Esophagus squamous epithelium (tissue), 5 donors: ENCODE measurements around the gene CD40. TPM values are rescaled to one million over a fixed set of nuclear protein-coding genes. Genes with fewer than 3 reads are reported as not detected.

Experiments
- DNase-seq: peaks from one replicate; lab custom pipeline; 2025; lab: John Stamatoyannopoulos, UW
- H3K27ac ChIP-seq, 4 donors: fragments of 200-600 bp; sonication (generic); one replicate each; pipeline ENCODE4 v1.5.1; 2016 to 2019; ENCODE audit warnings: mild to moderate bottlenecking in 1 of 4
- H3K27me3 ChIP-seq, 4 donors: fragments of 200-600 bp; sonication (generic); 1 replicate in 3 of 4; 2 replicates in 1 of 4; pipeline versions ENCODE4 v1.5.1 to v1.6.0; 2017 to 2021; ENCODE audit warnings: antibody characterized with exemption in 1 of 4
- H3K36me3 ChIP-seq, 3 donors: fragments of 200-600 bp; sonication (generic); one replicate each; pipeline ENCODE4 v1.5.1; 2016 to 2019
- H3K4me1 ChIP-seq, 3 donors: fragments of 200-600 bp; sonication (generic); one replicate each; pipeline ENCODE4 v1.5.1; 2017 to 2019
- H3K4me3 ChIP-seq, 4 donors: fragments of 200-600 bp; sonication (generic); 1 replicate in 3 of 4; 2 replicates in 1 of 4; pipeline ENCODE4 v1.5.1; 2016 to 2019; ENCODE audit warnings: mild to moderate bottlenecking in 2 of 4, moderate library complexity in 1 of 4
- H3K9me3 ChIP-seq, 3 donors: fragments of 200-600 bp; sonication (generic); one replicate each; pipeline ENCODE4 v1.5.1; 2016 to 2019
- CTCF ChIP-seq, 6 experiments: fragments of 450-650 bp in 4 of 6; fragments of 200-600 bp in 2 of 6; sonication (generic) in 2 of 6; IDR thresholded peaks; one replicate each; pipeline ENCODE4 v1.5.1; 2016 to 2019; ENCODE audit warnings: antibody characterized with exemption in 6 of 6, mild to moderate bottlenecking in 4 of 6, moderate library complexity in 4 of 6
- POLR2A ChIP-seq, 4 donors: fragments of 450-650 bp; IDR thresholded peaks; one replicate each; pipeline ENCODE4 v1.6.1; 2017; ENCODE audit warnings: antibody characterized with exemption in 4 of 4, mild to moderate bottlenecking in 4 of 4, moderate library complexity in 3 of 4
- WGBS, 2 donors: methylation state at CpG; one replicate each; pipeline ENCODE4 v1.1.5; 2018; 5-methylcytosine and 5-hydroxymethylcytosine counted together
- intact Hi-C: fragments of 100-400 bp; cut with DNase I; formaldehyde crosslinking; loops from one replicate; pipeline ENCODE4 v1.15.0; 2022
- total RNA-seq, 4 donors: library from RNA; depleted of rRNA; stranded (reverse); fragments of >200 nt; gene quantifications; one replicate each; pipeline ENCODE4 v1.1.0, GENCODE V29; 2016
- donor health status: DM: yes; HTN: yes; CAD: no.

CD40 gene
- total RNA-seq, 4 donors from 2014 or later = 3.2 to 15.3 (median 10.2) TPM

GRCh38 chr20:46178891-46179290 is 60.8 kb downstream of the CD40 start:
- TF ChIP-seq CTCF (IDR thresholded peaks at IDR 0.05) = no peak
- no peak for TF ChIP-seq POLR2A (IDR thresholded peaks at IDR 0.05)
- peaks cover 0 to 91% (median 6%) of the 10 kb centered on the region in 4 donors for H3K27me3 ChIP-seq
- WGBS, 2 donors = 59 to 60% methylated on average over 3 to 8 of the region's 8 CpGs

More at GRCh38 chr20:46178891-46179290, 60.8 kb downstream of the CD40 start:
- Histone ChIP-seq H3K4me3 (no peak overlapping the region), H3K27ac (no peak overlapping the region), H3K9me3 (no peaks in the 10 kb centered on the region), H3K4me1 (peaks cover 0 to 10% (median 0%) of the 10 kb centered on the region in 3 donors), H3K36me3 (no peaks in the 10 kb centered on the region)
- DNase-seq = no peak
- intact Hi-C loops = loop anchor here (10.0 kb wide), 1 partner anchor 154 kb away; the partner anchor contains the start of gene SLC12A5

Other genes with a start within 250 kb of the CD40 start
- 1 to 10 TPM; 6.6 to 8.8 (median 7.6) TPM for gene ZSWIM1, start 237.1 kb upstream of the CD40 start, total RNA-seq
- 1 to 10 TPM in 2 of 4 donors, not detected in 2; 1.1 to 1.3 TPM for gene SPATA25, start 230.7 kb upstream of the CD40 start, total RNA-seq
- 1 to 10 TPM; 4.1 to 6.5 (median 5.5) TPM for gene NEURL2, start 227.1 kb upstream of the CD40 start, total RNA-seq
- 10 to 100 TPM; 44.5 to 74.8 (median 56.8) TPM for gene CTSA, start 227.0 kb upstream of the CD40 start, total RNA-seq
- 100 to 1,000 TPM in 2 of 4 donors, 10 to 100 TPM in 1, 1 to 10 TPM in 1; 5.9 to 248 (median 92.6) TPM for gene PLTP, start 206.2 kb upstream of the CD40 start, total RNA-seq
- 10 to 100 TPM; 10.4 to 36.8 (median 16.4) TPM for gene PCIF1, start 183.6 kb upstream of the CD40 start, total RNA-seq
- 10 to 100 TPM; 10.5 to 22.5 (median 19.8) TPM for gene ZNF335, start 146.1 kb upstream of the CD40 start, total RNA-seq
- under 1 TPM in 3 of 4 donors, not detected in 1; 0.18 to 0.50 (median 0.38) TPM for gene MMP9, start 109.4 kb upstream of the CD40 start, total RNA-seq
- not detected for gene SLC12A5, start 89.1 kb upstream of the CD40 start, total RNA-seq
- gene NCOA5, start 28.4 kb upstream of the CD40 start, total RNA-seq = 10 to 100 TPM; 20.7 to 29.8 (median 22.3) TPM
- gene CDH22, start 190.2 kb downstream of the CD40 start, total RNA-seq = 1 to 10 TPM in 2 of 4 donors, under 1 TPM in 2; 0.11 to 2.3 (median 0.76) TPM